CD4-positive, alpha-beta T cell treated with Interleukin-12 subunit alpha and Interleukin-12 subunit beta, for 1 hour (primary cell): ENCODE data around the gene PPM1N.
A peak's percentile ranks its signal among the peaks of the same experiment; 100 is the strongest.

Source experiments
- DNase-seq: peaks from one replicate; pipeline ENCODE4 v3.0.0-alpha.2; 2020

PPM1N gene

GRCh38 chr19:45492627-45493470, 5.4 kb upstream of the PPM1N start:
- no peak for DNase-seq

GRCh38 chr19:45494261-45494916, 3.9 kb upstream of the PPM1N start:
- DNase-seq = no peak

DNA sequence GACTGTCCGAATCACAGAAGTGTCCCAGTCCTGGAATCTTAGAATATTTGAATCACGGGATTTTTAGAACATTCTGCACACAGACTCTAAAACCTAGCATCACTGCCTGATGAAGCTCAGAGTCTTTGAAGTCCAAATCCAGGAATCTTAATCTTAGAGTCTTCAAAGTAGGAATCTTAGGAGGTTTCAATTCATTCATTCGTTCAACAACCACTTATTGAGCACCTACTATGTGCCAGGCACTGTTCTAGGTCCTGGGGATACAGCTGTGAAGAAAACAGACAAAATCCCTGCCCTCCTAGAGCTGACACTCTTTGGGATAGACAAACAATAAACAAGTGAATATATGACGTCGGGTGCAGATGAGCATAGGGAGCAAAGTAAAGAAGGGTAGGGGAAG, 3.1 kb upstream of the PPM1N start:
- no peak for DNase-seq

- peak; percentile 53 for DNase-seq
These were observed 1.8 kb upstream of the PPM1N start for GRCh38 chr19:45496349-45496953.

DNA sequence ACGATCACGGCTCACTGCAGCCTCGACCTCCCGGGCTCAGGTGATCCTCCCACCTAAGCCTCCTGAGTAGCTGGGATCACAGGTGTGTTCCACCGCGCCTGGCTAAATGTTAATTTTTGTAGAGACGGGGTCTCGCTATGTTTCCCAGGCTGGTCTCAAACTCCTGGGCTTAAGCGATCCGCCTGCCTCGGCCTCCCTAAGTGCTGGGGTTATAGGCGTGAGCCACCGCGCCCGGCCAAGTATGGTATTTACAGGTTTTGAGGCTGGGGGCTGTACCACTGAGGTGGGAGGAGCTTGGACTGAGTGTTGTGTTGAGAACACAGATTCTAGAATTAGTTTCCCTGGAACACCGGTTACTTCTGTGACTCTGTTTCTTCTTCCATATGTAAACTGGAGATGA, 452 bp upstream of the PPM1N start:
- DNase-seq = no peak

- DNase-seq = peak; percentile 77
These were observed 1.2 kb downstream of the PPM1N start for GRCh38 chr19:45499196-45500180.

DNA sequence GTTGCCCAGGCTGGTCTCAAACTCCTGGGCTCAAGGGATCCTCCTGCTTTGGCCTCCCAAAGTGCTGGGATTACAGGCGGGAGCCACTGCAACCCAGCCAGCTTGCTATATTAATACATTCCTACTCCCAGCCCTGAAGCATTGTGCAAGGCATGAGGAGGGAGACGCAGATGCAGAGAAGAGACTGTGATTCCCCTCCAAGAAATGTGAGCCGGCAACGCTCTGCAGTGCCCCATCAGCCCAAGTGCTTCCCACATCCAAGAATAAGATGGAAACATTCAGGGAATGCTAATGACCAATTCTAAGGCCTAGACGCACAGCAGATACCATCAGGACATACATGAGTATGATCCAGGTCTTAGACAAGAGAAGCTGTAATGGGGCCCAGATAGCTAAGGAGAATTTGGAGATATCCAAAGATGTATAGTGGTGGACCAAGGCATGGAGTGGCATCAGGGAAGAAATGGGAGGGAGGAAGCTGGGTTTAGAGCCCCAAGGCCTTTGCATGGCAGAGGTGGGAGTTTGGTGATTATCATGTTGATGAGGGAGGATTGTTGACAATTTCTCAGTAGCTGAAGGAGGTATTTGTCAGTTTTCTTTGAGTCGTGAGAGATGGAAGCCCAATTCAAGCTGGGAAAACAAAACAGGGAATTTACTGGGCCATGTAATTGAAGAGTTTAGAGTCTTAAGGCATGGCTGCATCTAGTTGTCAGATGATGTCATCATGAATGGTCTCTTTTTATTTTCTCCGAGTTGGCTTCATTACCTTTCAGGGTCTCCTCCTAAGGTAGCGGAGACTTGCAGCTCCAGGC, 2.9 kb downstream of the PPM1N start:
- no peak for DNase-seq

- DNase-seq = no peak
These were observed 3.4 kb downstream of the PPM1N start for GRCh38 chr19:45501730-45502014.

GRCh38 chr19:45502111-45502510, 3.9 kb downstream of the PPM1N start:
- DNase-seq = no peak

DNA sequence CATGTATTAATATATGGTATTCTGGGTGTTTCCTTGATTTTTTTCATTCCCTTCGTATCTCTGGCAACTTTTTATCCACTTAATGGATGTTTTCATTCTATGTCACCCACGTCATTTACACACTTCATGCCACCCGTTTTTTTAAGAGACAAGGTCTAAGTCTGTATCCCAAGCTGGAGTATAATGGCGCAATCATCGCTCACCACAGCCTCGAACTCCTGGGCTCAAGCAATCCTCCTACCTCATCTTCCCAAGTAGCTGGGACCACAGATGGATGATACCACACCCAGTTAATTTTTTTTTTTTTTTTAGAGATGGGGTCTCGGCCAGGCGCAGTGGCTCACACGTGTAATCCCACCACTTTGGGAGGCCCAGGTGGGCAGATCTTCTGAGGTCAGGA, 5.7 kb downstream of the PPM1N start:
- no peak for DNase-seq

DNA sequence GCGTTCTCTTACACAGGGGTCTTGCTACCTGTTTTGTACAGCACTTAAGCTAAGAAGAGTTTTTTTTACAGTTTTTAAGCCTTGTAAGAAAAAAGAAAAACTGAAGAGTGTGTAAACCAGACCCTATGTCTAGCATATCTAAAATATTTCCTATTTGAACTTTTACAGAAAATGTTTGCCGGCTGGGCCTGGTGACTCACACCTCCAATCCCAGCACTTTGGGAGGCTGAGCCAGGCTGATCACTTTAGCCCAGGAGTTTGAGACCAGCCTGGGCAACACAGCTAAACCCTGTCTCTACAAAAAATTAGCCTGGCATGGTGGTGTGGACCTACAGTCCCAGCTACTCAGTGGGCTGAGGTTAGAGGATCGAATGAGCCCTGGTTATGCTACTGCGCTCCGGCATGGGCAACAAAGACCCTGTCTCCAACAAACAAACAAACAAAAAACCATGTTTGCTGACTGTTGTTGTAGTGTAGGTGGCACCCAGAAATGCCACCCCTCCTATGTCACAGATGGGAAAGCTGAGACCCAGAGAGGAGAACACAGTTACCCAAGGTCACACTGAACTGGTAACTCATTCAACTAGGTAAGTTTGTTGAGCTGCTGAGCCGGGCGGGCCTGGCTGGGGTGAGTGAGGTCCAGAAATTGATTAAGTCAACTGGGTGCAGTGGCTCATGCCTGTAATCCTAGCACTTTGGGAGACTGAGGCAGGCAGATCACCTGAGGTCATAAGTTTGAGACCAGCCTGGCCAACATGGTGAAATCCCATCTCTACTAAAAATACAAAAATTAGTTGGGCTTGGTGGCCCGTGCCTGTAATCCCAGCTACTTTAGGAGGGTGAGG, 7.1 kb downstream of the PPM1N start:
- no peak for DNase-seq

- DNase-seq = no peak
These were observed 7.7 kb downstream of the PPM1N start for GRCh38 chr19:45505996-45506245.

DNA sequence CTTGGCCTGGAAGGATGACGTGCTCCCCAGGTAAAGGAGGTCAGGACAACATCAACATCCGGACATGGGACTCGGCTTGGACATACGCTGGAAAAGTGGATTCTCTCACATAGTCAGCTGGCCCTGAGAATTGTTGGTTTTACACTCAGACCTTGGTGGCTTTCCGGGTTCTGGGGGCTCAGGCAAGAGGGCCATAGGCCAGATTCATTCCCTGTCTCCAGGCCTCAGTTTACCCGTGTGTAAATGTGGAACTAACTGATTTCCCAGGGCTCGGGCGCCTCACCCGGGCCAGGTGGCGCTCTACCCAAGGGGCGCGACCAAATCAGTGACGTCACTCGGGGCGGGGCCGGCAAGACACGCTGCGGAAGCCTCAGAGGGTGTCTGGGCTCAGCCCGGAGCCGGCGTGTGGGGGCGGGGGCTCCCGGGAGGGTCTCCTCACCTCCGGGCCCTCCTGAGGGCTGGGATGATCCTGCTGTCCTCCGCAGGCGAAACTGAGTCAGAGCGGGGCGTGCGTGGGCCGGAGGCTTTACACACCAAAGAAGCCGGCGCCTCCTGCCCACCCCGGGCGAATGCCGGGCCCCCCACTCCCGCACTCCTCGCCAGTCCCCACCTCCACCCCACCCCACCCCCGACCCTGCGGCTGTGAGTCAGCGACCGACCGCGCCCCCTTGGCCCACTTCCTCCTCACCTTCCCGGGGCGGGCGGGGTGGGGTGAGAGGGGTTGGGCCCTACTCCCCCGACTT, 8.2 kb downstream of the PPM1N start:
- DNase-seq = peak; percentile 96

GRCh38 chr19:45506989-45507871, 9.0 kb downstream of the PPM1N start, which contains the start of gene VASP:
Gene VASP (plus strand): TSS chr19:45507479. CDS start chr19:45507772, 293 bp downstream.
- DNase-seq = peak; percentile 91

GRCh38 chr19:45507872-45508416, 9.7 kb downstream of the PPM1N start:
- DNase-seq = no peak

GRCh38 chr19:45508417-45508860, 10.2 kb downstream of the PPM1N start:
- peak; percentile 46 for DNase-seq

- DNase-seq = peak; percentile 55
These were observed 10.8 kb downstream of the PPM1N start for GRCh38 chr19:45508861-45509691.

- DNase-seq = no peak
These were observed 11.4 kb downstream of the PPM1N start for GRCh38 chr19:45509692-45510015.
